Measurements from ENCODE around the gene NEK8. TPM values are rescaled to one million over a fixed set of nuclear protein-coding genes. Genes with fewer than 3 reads are reported as not detected.

Gene NEK8
- total RNA-seq, 2 donors from 2014 or later = 2.9 to 18.5 TPM

DNA sequence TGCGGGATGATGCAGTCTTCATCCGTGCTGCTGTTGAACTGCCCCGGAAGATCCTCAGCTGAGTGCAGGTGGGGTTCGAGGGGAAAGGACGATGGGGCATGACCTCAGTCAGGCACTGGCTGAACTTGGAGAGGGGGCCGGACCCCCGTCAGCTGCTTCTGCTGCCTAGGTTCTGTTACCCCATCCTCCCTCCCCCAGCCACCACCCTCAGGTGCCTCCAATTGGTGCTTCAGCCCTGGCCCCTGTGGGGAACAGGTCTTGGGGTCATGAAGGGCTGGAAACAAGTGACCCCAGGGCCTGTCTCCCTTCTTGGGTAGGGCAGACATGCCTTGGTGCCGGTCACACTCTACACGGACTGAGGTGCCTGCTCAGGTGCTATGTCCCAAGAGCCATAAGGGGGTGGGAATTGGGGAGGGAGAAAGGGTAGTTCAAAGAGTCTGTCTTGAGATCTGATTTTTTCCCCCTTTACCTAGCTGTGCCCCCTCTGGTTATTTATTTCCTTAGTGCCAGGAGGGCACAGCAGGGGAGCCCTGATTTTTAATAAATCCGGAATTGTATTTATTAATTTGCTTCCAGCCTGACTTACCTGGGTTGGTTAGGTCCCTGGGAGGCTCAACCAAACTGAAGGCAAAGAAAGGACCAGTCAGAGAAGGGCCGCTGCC lies 21.1 kb downstream of the NEK8 start:
- 20 to 52% methylated on average over 2 to 11 of the region's 11 CpGs for WGBS, 2 donors
- Histone ChIP-seq H3K27me3 (no peaks in the 10 kb centered on the region), H3K36me3 (replicated peaks in 1 of 2; ENCODE audit: insufficient read depth in 1 of 2, low read depth in 2 of 2) (peaks cover 0 to 7% of the 10 kb centered on the region in 2 donors), H3K27ac (peak overlapping the region in 3 of 4 donors; percentile 33 to 98 (median 49)), H3K4me1 (peaks cover 58% of the 10 kb centered on the region), H3K9me3 (no peaks in the 10 kb centered on the region), H3K4me3 (no peak overlapping the region)
- no peak for TF ChIP-seq POLR2A (IDR thresholded peaks at IDR 0.05)
- TF ChIP-seq, protein P1, sequence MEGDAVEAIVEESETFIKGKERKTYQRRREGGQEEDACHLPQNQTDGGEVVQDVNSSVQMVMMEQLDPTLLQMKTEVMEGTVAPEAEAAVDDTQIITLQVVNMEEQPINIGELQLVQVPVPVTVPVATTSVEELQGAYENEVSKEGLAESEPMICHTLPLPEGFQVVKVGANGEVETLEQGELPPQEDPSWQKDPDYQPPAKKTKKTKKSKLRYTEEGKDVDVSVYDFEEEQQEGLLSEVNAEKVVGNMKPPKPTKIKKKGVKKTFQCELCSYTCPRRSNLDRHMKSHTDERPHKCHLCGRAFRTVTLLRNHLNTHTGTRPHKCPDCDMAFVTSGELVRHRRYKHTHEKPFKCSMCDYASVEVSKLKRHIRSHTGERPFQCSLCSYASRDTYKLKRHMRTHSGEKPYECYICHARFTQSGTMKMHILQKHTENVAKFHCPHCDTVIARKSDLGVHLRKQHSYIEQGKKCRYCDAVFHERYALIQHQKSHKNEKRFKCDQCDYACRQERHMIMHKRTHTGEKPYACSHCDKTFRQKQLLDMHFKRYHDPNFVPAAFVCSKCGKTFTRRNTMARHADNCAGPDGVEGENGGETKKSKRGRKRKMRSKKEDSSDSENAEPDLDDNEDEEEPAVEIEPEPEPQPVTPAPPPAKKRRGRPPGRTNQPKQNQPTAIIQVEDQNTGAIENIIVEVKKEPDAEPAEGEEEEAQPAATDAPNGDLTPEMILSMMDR (IDR thresholded peaks at IDR 0.05) = no peak
- intact Hi-C loops (cut with DNase I) = no loop called here
- no peak for DNase-seq
- ATAC-seq = no peak

DNA sequence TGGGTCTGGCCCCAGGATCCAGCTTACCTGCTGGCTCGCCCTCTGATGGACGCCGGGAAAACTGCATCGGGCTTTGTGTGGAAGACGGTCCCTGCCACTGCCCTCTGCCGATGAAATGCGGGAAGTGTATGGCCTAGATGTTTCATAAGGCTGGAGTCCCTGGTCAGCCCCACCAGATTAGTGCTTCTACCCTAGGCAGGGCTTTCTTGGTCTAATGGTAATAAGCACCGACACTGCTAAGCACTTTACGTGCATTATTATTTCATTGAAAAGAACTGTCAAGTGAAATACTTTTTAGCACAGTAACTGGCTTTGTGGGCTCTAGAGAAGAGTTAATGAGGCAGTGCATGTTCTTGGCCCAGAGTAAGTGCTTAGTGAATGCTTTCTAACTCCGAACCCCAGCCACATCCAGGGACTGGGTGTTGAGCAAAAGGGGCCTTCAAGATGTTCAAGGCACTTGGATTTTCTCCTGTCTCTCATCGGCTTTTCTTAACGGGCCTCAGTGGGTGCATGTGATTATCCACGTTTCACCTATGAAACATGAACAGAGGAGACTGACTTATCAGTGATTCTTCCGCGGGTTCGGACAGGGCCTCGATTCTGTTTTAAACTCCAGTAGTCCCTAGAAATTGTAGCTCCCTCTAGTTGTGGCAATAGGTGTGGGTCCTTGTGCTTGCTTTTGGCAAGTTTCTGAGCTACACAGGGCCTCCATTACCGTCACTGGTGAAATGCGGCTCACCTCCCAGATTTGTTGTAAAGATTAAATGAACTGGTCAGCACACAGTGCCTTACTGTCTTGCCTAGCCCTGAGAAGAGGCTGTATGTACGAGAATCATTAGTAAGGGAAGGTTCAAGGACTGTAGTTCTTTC lies 21.8 kb downstream of the NEK8 start:
- no peak overlapping the region for H3K4me3 ChIP-seq

DNA sequence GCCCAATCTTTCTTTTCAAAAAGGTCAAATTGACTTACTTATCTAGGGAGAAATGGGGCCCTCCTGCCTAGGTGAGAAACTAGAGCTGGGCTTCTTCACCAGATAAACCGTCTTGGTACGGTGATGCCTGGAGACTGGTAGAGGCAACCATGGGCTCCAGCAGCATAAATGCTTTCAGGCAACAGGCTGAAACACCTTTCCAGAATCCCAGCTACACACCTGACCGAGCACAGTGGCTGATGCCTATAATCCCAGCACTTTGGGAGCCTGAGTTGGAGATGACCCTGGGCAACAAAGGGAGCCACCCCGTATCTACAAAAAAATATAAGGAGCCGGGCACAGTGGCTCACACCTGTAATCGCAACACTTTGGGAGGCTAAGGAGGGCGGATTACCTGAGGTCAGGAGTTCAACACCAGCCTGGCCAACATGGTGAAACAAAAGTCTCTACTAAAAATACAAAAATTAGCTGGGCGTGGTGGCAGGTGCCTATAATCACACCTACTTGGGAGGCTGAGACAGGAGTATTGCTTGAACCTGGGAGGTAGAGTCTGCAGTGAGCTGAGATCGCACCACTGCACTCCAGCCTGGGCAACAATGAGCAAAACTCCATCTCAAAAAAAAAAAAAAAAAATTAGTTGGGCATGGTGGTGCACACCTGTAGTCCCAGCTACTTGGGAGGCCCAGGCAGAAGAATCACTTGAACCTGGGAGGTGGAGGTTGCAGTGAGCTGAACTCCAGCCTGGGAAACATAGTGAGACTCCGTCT lies 23.2 kb downstream of the NEK8 start:
- intact Hi-C loops (cut with DNase I) = no loop called here
- ATAC-seq (no peak), DNase-seq (peak in 1 of 4 donors; percentile 4)
- peaks cover 48% of the 10 kb centered on the region for H3K4me1 ChIP-seq
- peaks cover 0 to 7% of the 10 kb centered on the region in 2 donors for H3K36me3 ChIP-seq (replicated peaks in 1 of 2; ENCODE audit: insufficient read depth in 1 of 2, low read depth in 2 of 2)
- H3K27me3 ChIP-seq = no peaks in the 10 kb centered on the region
- no peak overlapping the region for H3K4me3 ChIP-seq
- no peak overlapping the region for H3K27ac ChIP-seq
- H3K9me3 ChIP-seq = no peaks in the 10 kb centered on the region
- WGBS, 2 donors = 91 to 93% methylated on average over 10 of the region's 10 CpGs
- TF ChIP-seq, protein P1 (IDR thresholded peaks at IDR 0.05) = no peak
- no peak for TF ChIP-seq POLR2A (IDR thresholded peaks at IDR 0.05)

More for the DNA sequence above, 21.8 kb downstream of the NEK8 start:
- DNase-seq = peak; percentile 96 to 99 (median 96)
- intact Hi-C loops (cut with DNase I) = no loop called here
- Histone ChIP-seq H3K27me3 (no peaks in the 10 kb centered on the region), H3K36me3 (replicated peaks in 1 of 2; ENCODE audit: insufficient read depth in 1 of 2, low read depth in 2 of 2) (peaks cover 0 to 7% of the 10 kb centered on the region in 2 donors), H3K9me3 (no peaks in the 10 kb centered on the region), H3K4me1 (peaks cover 55% of the 10 kb centered on the region), H3K27ac (peak overlapping the region in 3 of 4 donors; percentile 33 to 98 (median 49))
- TF ChIP-seq POLR2A (IDR thresholded peaks at IDR 0.05) = peak in 1 of 3 donors; percentile 29
- TF ChIP-seq, protein P1 (IDR thresholded peaks at IDR 0.05) = peak; percentile 98 to 100 (median 100)
- WGBS, 2 donors = 19 to 37% methylated on average over 13 to 20 of the region's 20 CpGs
- peak; percentile 72 for ATAC-seq

DNA sequence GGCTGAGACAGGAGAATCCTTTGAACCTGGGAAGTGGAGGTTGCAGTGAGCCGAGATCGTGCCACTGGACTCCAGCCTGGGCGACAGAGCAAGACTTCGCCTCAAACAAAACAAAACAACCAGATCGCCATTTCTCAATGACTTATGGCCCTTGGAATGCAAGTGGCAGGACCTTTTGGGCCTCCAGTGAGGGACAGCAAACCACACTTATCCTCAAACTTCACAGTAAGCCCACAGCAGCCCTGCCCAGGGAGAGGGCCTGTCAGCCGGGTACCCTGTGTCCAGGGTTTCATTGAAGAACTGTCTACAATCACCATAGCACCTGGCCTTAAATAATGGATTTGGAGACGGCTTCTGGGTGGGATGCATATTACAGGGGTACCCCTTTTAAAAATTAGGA lies 26.9 kb downstream of the NEK8 start:
- intact Hi-C loops (cut with DNase I) = no loop called here
- WGBS, 2 donors = 89 to 92% methylated on average over 7 of the region's 7 CpGs
- no peaks in the 10 kb centered on the region for H3K9me3 ChIP-seq
- H3K36me3 ChIP-seq (replicated peaks in 1 of 2; ENCODE audit: insufficient read depth in 1 of 2, low read depth in 2 of 2) = peaks cover 4 to 5% of the 10 kb centered on the region in 2 donors
- ATAC-seq = no peak
- H3K27me3 ChIP-seq = no peaks in the 10 kb centered on the region
- TF ChIP-seq, protein P1 (IDR thresholded peaks at IDR 0.05) = no peak
- TF ChIP-seq POLR2A (IDR thresholded peaks at IDR 0.05) = no peak
- H3K4me1 ChIP-seq = peaks cover 11% of the 10 kb centered on the region
- H3K4me3 ChIP-seq = no peak overlapping the region
- H3K27ac ChIP-seq = no peak overlapping the region
- DNase-seq = no peak

Data from body of pancreas (tissue), 4 donors.